OCI-LY1 (cell line): ENCODE measurements around the gene ZNF341.

ENCODE experiments used
- CTCF ChIP-seq: fragments of 200-600 bp; sonication (generic), shearing (Covaris generic); IDR thresholded peaks from 2 replicates; pipeline ENCODE4 v1.5.1; 2017; ENCODE audit warnings: mild to moderate bottlenecking, antibody characterized with exemption, low read length, moderate library complexity, mixed read lengths
- EZH2 ChIP-seq: fragments of 200-600 bp; sonication (generic), shearing (Covaris generic); IDR thresholded peaks from 2 replicates; pipeline ENCODE4 v1.8.0; 2017; ENCODE audit warnings: borderline replicate concordance, mixed run types, mild to moderate bottlenecking, antibody characterized with exemption, low read length, moderate library complexity, mixed read lengths

GRCh38 chr20:33812152-33812849, 80.5 kb downstream of the ZNF341 start:
- TF ChIP-seq CTCF: no peak
- TF ChIP-seq EZH2: no peak
